GM18526 (cell line): ENCODE results near the gene AGXT2.

Source experiments
- POLR2A ChIP-seq: IDR thresholded peaks from 3 replicates; pipeline ENCODE4 v1.6.1; 2011; ENCODE audit not compliant: insufficient read length; ENCODE audit errors: extremely low read depth

The AGXT2 gene

GRCh38 chr5:35047785-35048404 lies at the start of gene AGXT2:
Gene AGXT2, minus strand, starts transcription at chr5:35047949. Its CDS starts 57 bp downstream, at chr5:35047892.
- no peak for TF ChIP-seq POLR2A

DNA sequence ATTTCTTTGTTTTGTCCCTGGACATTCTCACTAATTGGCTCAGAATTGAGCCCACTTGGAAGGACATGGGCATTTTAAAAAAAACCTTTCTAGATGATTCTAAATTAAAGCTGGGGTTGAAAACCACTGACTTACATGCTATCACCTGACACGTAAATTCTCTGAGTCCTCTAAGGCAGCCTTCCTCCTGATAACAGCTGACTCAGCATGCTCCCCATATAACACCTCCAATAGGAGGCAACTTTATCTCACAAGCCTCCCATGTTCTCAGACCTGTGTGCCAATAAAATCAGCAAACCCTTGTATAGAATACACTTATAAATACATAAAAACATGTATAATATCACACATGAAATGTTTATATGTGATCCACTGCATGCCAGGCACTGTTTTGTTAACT lies 49.2 kb upstream of the AGXT2 start:
- TF ChIP-seq POLR2A = no peak

GRCh38 chr5:35096216-35096615 lies 48.5 kb upstream of the AGXT2 start:
- TF ChIP-seq POLR2A = no peak

DNA sequence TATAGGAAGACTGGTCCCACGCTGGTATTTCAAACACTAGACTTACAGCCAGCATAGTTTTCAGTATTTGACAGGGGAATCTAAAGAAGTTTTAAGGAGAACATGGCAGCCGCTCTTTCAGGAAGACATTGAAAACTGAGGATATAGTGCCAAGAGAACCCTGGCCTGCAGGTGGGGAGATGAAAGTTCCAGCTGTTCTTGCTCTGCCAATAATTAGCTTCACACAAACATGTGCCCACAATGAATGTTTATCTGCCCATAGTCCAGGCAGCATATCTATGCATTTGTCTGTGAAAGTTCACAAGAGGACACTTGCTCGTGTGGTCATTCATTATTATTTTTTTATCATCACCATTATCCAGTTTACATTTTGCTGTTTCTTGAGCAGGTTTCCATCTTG lies 47.6 kb upstream of the AGXT2 start:
- TF ChIP-seq POLR2A = no peak

GRCh38 chr5:35094948-35095347 lies 47.2 kb upstream of the AGXT2 start:
- no peak for TF ChIP-seq POLR2A

- no peak for TF ChIP-seq POLR2A
These were observed 45.0 kb upstream of the AGXT2 start for GRCh38 chr5:35092703-35093102.

- no peak for TF ChIP-seq POLR2A
These were observed 44.0 kb upstream of the AGXT2 start for GRCh38 chr5:35091704-35092103.

DNA sequence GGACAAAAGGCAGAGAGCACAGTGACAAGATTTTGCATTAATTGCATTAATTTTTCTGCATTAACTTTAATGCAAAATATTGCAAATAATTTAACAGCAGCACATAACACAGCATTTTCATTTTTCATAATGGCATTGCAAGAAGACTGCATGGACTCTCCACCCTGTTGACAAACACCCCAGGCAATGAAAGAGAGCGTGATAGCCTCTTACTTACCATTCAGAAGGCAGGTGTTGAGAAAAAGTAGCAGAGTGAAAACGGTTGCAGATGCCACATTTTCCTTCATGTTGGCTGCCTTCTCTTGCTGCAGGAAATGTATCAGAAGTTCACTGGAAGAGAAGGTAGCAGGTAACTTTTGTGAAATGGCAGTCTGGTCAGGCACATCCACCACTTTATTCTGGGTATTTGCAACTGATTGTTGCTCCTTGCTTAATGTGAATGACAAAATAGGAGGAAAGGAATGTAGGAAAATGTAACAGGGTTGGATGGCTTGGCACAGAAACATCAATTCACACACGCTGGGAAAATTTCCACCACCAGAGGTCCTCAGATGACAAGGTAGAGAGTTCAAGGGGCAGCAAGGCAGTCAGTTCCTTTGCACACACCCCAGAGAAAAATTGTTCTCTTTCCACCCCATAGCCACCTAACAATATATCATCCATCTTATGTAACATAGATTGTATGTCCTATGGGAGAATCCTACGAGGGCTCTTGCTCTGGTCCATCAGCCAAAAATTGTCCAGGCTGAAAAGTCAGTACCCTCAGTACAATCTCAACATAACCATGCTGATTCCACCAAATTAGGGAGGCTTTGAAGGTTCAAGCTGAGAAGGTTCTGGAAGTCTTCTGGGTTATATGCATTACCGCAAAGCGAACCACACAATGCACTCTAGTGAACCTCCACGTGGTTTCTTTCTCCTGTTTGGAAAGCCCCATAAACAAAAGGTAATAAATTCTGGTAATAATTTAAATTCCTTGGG lies 41.9 kb upstream of the AGXT2 start:
- no peak for TF ChIP-seq POLR2A

GRCh38 chr5:35087991-35088390 lies 40.2 kb upstream of the AGXT2 start:
- TF ChIP-seq POLR2A = no peak

GRCh38 chr5:35083150-35083549 lies 35.4 kb upstream of the AGXT2 start:
- no peak for TF ChIP-seq POLR2A

- no peak for TF ChIP-seq POLR2A
These were observed 34.8 kb upstream of the AGXT2 start for GRCh38 chr5:35082530-35082929.

- no peak for TF ChIP-seq POLR2A
These were observed 33.4 kb upstream of the AGXT2 start for GRCh38 chr5:35081134-35081533.

DNA sequence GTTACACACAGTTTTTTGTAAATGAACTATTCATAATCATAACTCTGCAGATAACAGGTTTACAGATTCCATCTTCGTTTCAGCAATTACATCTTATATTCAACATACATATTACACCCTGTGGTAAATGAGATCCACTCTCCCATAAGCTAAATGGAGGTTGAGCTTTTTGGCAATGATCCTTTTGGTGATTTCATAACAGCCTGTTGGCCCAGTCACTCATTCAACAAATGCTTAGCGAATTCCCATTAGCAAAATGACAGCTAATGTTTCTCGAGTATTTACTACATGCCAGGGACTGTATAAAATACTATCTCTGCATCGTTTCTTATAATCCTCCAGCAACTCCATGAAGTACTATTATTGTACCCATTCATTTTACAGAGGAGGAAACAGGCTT lies 25.4 kb upstream of the AGXT2 start:
- no peak for TF ChIP-seq POLR2A

GRCh38 chr5:35069188-35069587 lies 21.4 kb upstream of the AGXT2 start:
- no peak for TF ChIP-seq POLR2A

DNA sequence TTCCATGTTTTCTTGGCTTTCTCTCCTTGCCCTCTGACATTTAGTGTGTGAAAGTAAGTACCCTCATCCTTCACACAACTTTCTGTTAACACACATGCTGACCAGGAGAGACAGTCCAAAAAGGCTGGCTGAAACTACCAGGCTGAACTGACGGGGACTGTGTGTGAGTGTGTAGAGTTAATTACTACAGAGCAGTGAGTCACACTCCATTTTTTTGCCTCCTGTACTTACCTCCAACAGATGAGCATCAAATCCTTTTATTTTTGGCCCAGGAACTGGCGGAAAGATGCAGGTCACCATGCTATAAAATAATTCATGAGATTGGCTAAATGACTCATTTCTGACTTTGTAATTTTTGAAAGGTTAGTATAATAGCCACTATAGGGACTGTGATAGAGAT lies 20.2 kb upstream of the AGXT2 start:
- TF ChIP-seq POLR2A = no peak

- no peak for TF ChIP-seq POLR2A
These were observed 18.6 kb upstream of the AGXT2 start for GRCh38 chr5:35066260-35066795.
